ENCODE measurements around the gene GMNC.
A peak's percentile ranks its signal among the peaks of the same experiment; 100 is the strongest.
"Not testable (repeated sequence)": the region's sequence is repeated elsewhere in the genome, so short reads cannot be mapped to it uniquely, and the experiment has no call there.

Gene GMNC

DNA sequence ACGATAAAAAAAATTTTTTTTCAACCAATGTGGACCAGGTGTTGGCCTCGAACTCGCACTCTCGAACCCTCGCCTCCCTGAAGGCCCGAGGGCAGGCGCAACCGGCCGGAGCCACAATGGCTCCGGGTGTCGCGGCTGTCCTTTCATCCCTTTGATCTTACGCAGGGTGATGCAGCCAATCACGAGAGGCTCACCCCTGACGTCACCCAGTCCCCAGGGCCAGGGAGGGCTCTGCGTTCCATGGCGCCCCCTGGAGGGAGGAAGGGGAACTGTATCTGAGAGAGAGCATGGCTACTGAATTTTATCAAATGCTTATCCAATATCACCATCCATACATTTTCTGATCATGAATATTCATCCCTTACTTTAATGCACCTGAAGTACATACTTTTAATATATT, 15.4 kb upstream of the GMNC start:
- H3K4me3 ChIP-seq (ENCODE audit: low read depth in 1 of 5, low read length in 5 of 5): no peak overlapping the region
- no peak overlapping the region for H3K9ac ChIP-seq (ENCODE audit: low read length in 5 of 5)
- no peaks in the 10 kb centered on the region for H3K27me3 ChIP-seq (ENCODE audit: control insufficient read depth in 5 of 5, insufficient read depth in 4 of 5, low read length in 5 of 5)
- H3K27ac ChIP-seq (ENCODE audit: low read depth, low read length): no peak overlapping the region
- no peaks in the 10 kb centered on the region for H3K4me1 ChIP-seq (ENCODE audit: control insufficient read depth in 5 of 5, insufficient read depth in 5 of 5, low read length in 5 of 5)
- H3K36me3 ChIP-seq (ENCODE audit: control insufficient read depth in 5 of 5, insufficient read depth in 5 of 5, low read length in 5 of 5): no peaks in the 10 kb centered on the region
- no peaks in the 10 kb centered on the region for H3K9me3 ChIP-seq (ENCODE audit: control insufficient read depth in 5 of 5, low read length in 5 of 5)

DNA sequence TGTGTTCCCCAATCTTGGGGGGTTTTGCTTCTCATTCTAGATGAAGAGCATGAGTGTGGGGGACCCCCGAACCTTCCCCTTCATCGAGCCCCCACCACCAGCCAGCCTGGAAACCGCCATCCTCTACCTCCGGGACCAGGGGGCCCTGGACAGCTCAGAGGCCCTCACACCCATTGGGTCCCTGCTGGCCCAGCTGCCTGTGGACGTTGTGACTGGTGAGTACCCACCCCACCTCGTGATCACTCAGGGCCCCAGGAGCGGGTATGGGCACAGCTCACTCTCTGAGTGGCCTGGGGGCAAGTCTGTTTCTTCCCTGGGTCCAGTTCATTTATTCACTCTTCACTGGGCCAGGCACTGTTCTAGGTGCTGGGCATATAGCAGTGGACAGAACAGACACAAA, 13.9 kb upstream of the GMNC start:
- H3K36me3 ChIP-seq (ENCODE audit: control insufficient read depth in 5 of 5, insufficient read depth in 5 of 5, low read length in 5 of 5); H3K4me1 ChIP-seq (ENCODE audit: control insufficient read depth in 5 of 5, insufficient read depth in 5 of 5, low read length in 5 of 5); H3K27ac ChIP-seq (ENCODE audit: low read depth, low read length); H3K4me3 ChIP-seq (ENCODE audit: low read depth in 1 of 5, low read length in 5 of 5); H3K9me3 ChIP-seq (ENCODE audit: control insufficient read depth in 5 of 5, low read length in 5 of 5); H3K27me3 ChIP-seq (ENCODE audit: control insufficient read depth in 5 of 5, insufficient read depth in 4 of 5, low read length in 5 of 5); H3K9ac ChIP-seq (ENCODE audit: low read length in 5 of 5): not testable (repeated sequence)

DNA sequence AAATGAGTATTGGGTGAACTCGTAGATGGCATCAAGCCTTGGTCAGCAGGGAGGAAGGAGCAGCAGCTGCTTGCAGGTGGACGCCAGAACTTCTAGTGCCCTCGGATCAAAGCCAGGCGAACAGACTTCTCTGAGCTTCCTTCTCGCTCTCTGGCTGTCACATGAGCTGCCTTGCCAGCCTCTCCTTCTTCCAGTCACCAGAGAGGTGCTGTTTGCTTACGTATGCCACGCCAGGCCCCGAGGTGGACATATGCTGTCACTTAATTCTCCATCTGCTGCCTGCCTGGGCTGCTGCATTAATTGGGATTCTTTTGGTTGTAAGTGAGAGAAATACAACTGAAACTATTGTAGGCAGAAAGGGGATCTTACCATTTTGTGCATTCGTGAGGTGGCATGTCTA, 12.6 kb upstream of the GMNC start:
- H3K4me3 ChIP-seq (ENCODE audit: low read depth in 1 of 5, low read length in 5 of 5); H3K27ac ChIP-seq (ENCODE audit: low read depth, low read length); H3K9ac ChIP-seq (ENCODE audit: low read length in 5 of 5); H3K27me3 ChIP-seq (ENCODE audit: control insufficient read depth in 5 of 5, insufficient read depth in 4 of 5, low read length in 5 of 5); H3K36me3 ChIP-seq (ENCODE audit: control insufficient read depth in 5 of 5, insufficient read depth in 5 of 5, low read length in 5 of 5); H3K9me3 ChIP-seq (ENCODE audit: control insufficient read depth in 5 of 5, low read length in 5 of 5); H3K4me1 ChIP-seq (ENCODE audit: control insufficient read depth in 5 of 5, insufficient read depth in 5 of 5, low read length in 5 of 5): not testable (repeated sequence)

DNA sequence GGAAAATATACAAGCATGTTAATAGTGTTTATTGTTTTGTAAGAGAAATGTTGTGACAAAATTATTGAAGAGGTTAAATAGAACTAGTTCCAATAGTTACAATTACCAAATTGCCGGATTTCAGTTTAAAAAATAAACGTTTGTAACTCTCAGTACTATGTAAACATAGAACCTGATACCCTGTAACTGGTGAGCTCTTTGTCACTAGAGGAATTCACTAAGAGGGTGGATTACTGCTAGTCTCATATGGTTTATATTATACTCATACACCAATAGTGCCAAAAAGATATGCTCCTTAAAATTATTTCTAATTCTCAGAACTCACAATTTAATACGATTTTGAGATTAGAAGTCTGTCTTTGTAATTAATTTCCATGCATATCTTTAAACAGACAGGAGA, 7.6 kb upstream of the GMNC start:
- Histone ChIP-seq H3K9ac (ENCODE audit: low read length in 5 of 5) (no peak overlapping the region), H3K27me3 (ENCODE audit: control insufficient read depth in 5 of 5, insufficient read depth in 4 of 5, low read length in 5 of 5) (no peaks in the 10 kb centered on the region), H3K27ac (ENCODE audit: low read depth, low read length) (no peak overlapping the region), H3K9me3 (ENCODE audit: control insufficient read depth in 5 of 5, low read length in 5 of 5) (no peaks in the 10 kb centered on the region), H3K36me3 (ENCODE audit: control insufficient read depth in 5 of 5, insufficient read depth in 5 of 5, low read length in 5 of 5) (no peaks in the 10 kb centered on the region), H3K4me1 (ENCODE audit: control insufficient read depth in 5 of 5, insufficient read depth in 5 of 5, low read length in 5 of 5) (no peaks in the 10 kb centered on the region), H3K4me3 (ENCODE audit: low read depth in 1 of 5, low read length in 5 of 5) (no peak overlapping the region)

DNA sequence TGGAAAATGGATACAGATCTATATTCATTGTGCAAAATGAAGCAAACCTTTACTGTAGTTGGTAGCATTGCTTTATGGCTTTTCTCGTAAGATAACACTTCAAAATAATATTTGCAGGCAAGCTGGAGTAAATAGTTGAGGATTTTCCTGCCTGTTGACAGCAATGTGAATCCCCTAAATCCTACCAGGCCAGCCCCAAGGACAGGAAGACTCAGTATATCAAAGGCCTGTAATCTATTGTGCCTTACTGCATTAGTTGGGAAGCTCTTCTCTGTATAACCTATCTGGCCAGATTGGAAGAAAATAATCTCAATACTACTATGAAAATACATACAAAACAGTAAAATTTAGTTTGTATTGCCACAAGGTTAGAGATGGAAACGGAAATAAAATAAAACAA, 4.6 kb upstream of the GMNC start:
- Histone ChIP-seq H3K9ac (ENCODE audit: low read length in 5 of 5) (no peak overlapping the region), H3K4me1 (ENCODE audit: control insufficient read depth in 5 of 5, insufficient read depth in 5 of 5, low read length in 5 of 5) (peaks cover 0 to 12% (median 6%) of the 10 kb centered on the region in 5 donors), H3K9me3 (ENCODE audit: control insufficient read depth in 5 of 5, low read length in 5 of 5) (no peaks in the 10 kb centered on the region), H3K36me3 (ENCODE audit: control insufficient read depth in 5 of 5, insufficient read depth in 5 of 5, low read length in 5 of 5) (no peaks in the 10 kb centered on the region), H3K27me3 (ENCODE audit: control insufficient read depth in 5 of 5, insufficient read depth in 4 of 5, low read length in 5 of 5) (no peaks in the 10 kb centered on the region), H3K4me3 (ENCODE audit: low read depth in 1 of 5, low read length in 5 of 5) (no peak overlapping the region), H3K27ac (ENCODE audit: low read depth, low read length) (no peak overlapping the region)

DNA sequence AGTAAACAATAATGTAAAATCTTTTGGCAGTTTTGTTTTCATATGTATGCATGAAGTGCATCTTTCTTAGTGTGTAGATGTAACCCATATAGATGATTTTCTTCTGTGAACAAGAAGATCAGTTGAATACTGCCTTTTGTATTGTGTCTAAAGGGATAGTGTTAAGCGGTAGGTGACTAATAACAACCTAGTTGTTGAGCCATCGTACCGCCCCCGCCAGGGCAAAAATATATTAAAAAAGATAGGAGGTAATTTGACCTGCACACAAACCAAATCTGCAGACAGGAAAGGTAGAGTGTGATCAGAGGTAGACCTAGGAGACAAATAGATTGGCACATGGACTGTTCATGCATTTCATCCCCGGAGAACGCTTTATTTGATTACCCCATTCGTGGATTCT, 3.3 kb upstream of the GMNC start:
- Histone ChIP-seq H3K4me1 (ENCODE audit: control insufficient read depth in 5 of 5, insufficient read depth in 5 of 5, low read length in 5 of 5) (peaks cover 0 to 13% (median 6%) of the 10 kb centered on the region in 5 donors), H3K27ac (ENCODE audit: low read depth, low read length) (no peak overlapping the region), H3K36me3 (ENCODE audit: control insufficient read depth in 5 of 5, insufficient read depth in 5 of 5, low read length in 5 of 5) (no peaks in the 10 kb centered on the region)

DNA sequence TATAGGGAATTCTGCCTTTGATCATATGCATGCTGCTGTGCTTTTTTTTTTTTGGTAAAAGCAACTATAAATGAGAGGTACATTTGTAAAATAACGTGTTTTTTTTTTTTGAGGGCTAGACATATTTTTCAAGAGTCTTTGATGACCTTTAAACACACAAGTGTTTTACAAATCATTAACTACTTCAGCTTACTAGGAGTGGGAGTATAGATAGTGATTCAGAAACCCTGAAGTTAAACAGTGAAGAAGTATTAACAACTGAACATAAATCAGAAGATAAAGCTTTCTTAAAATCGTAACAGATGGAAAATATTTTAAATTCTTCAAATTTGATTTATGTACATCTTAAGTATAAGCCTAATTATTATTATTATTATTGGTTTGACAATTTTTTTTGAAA, 2.9 kb upstream of the GMNC start:
- Histone ChIP-seq H3K4me1 (ENCODE audit: control insufficient read depth in 5 of 5, insufficient read depth in 5 of 5, low read length in 5 of 5) (peaks cover 0 to 13% (median 6%) of the 10 kb centered on the region in 5 donors), H3K9me3 (ENCODE audit: control insufficient read depth in 5 of 5, low read length in 5 of 5) (no peaks in the 10 kb centered on the region), H3K9ac (ENCODE audit: low read length in 5 of 5) (no peak overlapping the region), H3K27ac (ENCODE audit: low read depth, low read length) (no peak overlapping the region), H3K36me3 (ENCODE audit: control insufficient read depth in 5 of 5, insufficient read depth in 5 of 5, low read length in 5 of 5) (no peaks in the 10 kb centered on the region), H3K27me3 (ENCODE audit: control insufficient read depth in 5 of 5, insufficient read depth in 4 of 5, low read length in 5 of 5) (no peaks in the 10 kb centered on the region), H3K4me3 (ENCODE audit: low read depth in 1 of 5, low read length in 5 of 5) (no peak overlapping the region)

More for the DNA sequence above, 3.3 kb upstream of the GMNC start:
- Histone ChIP-seq H3K27me3 (ENCODE audit: control insufficient read depth in 5 of 5, insufficient read depth in 4 of 5, low read length in 5 of 5) (no peaks in the 10 kb centered on the region), H3K4me3 (ENCODE audit: low read depth in 1 of 5, low read length in 5 of 5) (no peak overlapping the region), H3K9ac (ENCODE audit: low read length in 5 of 5) (no peak overlapping the region), H3K9me3 (ENCODE audit: control insufficient read depth in 5 of 5, low read length in 5 of 5) (no peaks in the 10 kb centered on the region)

DNA sequence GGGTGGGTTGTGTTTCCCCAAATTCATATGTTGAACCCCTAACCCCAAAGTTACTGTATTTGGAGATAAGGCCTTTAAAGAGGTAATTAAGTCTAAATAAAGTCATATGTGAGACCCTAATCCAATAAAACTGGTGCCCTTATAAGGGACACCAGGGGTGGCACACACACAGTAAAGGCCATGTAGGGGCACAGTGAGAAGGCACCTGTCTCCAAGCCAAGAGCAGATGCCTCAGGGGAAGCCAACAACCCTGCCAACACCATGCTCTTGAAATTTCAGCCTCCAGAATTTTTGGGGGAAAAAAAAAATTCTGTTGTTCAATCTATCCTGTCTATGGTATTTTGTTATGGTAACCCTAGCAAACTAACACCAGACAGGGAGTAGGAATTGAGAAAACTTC, 1.5 kb upstream of the GMNC start:
- H3K9me3 ChIP-seq (ENCODE audit: control insufficient read depth in 5 of 5, low read length in 5 of 5): no peaks in the 10 kb centered on the region
- no peaks in the 10 kb centered on the region for H3K36me3 ChIP-seq (ENCODE audit: control insufficient read depth in 5 of 5, insufficient read depth in 5 of 5, low read length in 5 of 5)
- H3K4me1 ChIP-seq (ENCODE audit: control insufficient read depth in 5 of 5, insufficient read depth in 5 of 5, low read length in 5 of 5): peaks cover 0 to 13% (median 6%) of the 10 kb centered on the region in 5 donors
- H3K9ac ChIP-seq (ENCODE audit: low read length in 5 of 5): no peak overlapping the region
- H3K27me3 ChIP-seq (ENCODE audit: control insufficient read depth in 5 of 5, insufficient read depth in 4 of 5, low read length in 5 of 5): no peaks in the 10 kb centered on the region
- H3K4me3 ChIP-seq (ENCODE audit: low read depth in 1 of 5, low read length in 5 of 5): no peak overlapping the region
- H3K27ac ChIP-seq (ENCODE audit: low read depth, low read length): no peak overlapping the region

DNA sequence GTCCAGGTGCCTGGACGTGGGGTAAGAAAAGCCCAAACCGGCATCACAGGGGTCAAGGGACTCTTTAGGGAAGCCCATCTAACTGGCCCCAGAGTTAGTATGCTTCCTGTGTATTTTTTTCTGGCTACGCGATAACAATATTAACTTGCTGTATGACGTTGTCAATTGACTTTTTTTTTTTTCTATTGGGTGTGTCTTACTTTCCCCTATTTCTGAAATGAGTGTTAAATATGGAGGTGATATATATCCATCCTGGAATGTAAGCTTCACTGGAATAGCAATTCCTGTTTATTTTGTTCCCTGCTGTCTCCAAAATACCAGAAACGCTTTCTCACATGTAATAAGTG, 598 bp upstream of the GMNC start:
- peak overlapping the region; percentile 71 to 78 (median 75) for H3K4me3 ChIP-seq (ENCODE audit: low read depth in 1 of 5, low read length in 5 of 5)
- no peak overlapping the region for H3K27ac ChIP-seq (ENCODE audit: low read depth, low read length)
- peak overlapping the region; percentile 17 to 78 (median 71) for H3K9ac ChIP-seq (ENCODE audit: low read length in 5 of 5)
- H3K27me3 ChIP-seq (ENCODE audit: control insufficient read depth in 5 of 5, insufficient read depth in 4 of 5, low read length in 5 of 5): no peaks in the 10 kb centered on the region
- H3K4me1 ChIP-seq (ENCODE audit: control insufficient read depth in 5 of 5, insufficient read depth in 5 of 5, low read length in 5 of 5): peaks cover 0 to 13% (median 6%) of the 10 kb centered on the region in 5 donors
- no peaks in the 10 kb centered on the region for H3K9me3 ChIP-seq (ENCODE audit: control insufficient read depth in 5 of 5, low read length in 5 of 5)
- no peaks in the 10 kb centered on the region for H3K36me3 ChIP-seq (ENCODE audit: control insufficient read depth in 5 of 5, insufficient read depth in 5 of 5, low read length in 5 of 5)

DNA sequence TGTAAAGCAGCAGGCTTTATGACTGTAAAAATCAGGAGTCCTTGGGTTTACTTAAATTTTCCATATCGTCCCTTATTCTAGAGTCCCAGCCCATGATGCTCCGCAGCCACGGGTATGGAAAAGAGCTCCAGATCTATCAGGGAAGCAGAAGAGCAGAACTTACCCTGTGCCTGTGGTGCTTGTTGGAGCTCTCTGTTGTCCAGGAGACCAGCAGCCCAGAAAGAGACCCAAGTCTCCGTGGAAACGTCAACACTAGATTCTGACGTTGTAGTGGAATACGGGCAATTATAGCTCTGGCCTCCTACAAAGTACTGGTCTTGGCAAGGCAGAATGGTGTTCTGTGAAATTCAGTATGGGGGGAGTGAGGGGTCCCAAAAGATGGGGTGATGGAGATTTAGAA, 2.0 kb downstream of the GMNC start:
- Histone ChIP-seq H3K4me3 (ENCODE audit: low read depth in 1 of 5, low read length in 5 of 5) (no peak overlapping the region), H3K27ac (ENCODE audit: low read depth, low read length) (no peak overlapping the region), H3K4me1 (ENCODE audit: control insufficient read depth in 5 of 5, insufficient read depth in 5 of 5, low read length in 5 of 5) (peaks cover 0 to 13% (median 6%) of the 10 kb centered on the region in 5 donors), H3K27me3 (ENCODE audit: control insufficient read depth in 5 of 5, insufficient read depth in 4 of 5, low read length in 5 of 5) (no peaks in the 10 kb centered on the region), H3K36me3 (ENCODE audit: control insufficient read depth in 5 of 5, insufficient read depth in 5 of 5, low read length in 5 of 5) (no peaks in the 10 kb centered on the region), H3K9me3 (ENCODE audit: control insufficient read depth in 5 of 5, low read length in 5 of 5) (no peaks in the 10 kb centered on the region), H3K9ac (ENCODE audit: low read length in 5 of 5) (no peak overlapping the region)

DNA sequence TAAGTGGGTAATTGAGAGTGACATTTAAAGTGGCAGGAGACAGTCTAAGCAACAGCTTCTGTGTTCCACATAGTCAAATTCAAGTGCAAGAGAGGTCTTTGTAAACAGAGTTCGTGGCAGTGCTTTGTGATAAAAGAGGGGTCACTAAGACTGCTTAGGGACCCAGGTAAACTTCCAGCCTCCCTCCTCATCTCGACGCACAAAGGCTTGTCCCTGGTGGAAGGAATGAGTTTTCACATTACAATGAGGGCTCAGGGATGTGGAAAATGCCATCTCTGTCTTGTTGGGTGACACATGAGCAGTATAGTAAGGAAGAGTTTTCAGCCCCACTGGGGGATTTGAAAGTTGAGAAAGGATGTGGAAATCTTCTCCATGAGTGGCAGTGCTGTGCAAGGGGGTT, 7.3 kb downstream of the GMNC start:
- H3K27me3 ChIP-seq (ENCODE audit: control insufficient read depth in 5 of 5, insufficient read depth in 4 of 5, low read length in 5 of 5): no peaks in the 10 kb centered on the region
- H3K9me3 ChIP-seq (ENCODE audit: control insufficient read depth in 5 of 5, low read length in 5 of 5): peaks cover 0 to 6% (median 0%) of the 10 kb centered on the region in 5 donors
- no peak overlapping the region for H3K9ac ChIP-seq (ENCODE audit: low read length in 5 of 5)
- H3K27ac ChIP-seq (ENCODE audit: low read depth, low read length): no peak overlapping the region
- H3K36me3 ChIP-seq (ENCODE audit: control insufficient read depth in 5 of 5, insufficient read depth in 5 of 5, low read length in 5 of 5): no peaks in the 10 kb centered on the region
- H3K4me1 ChIP-seq (ENCODE audit: control insufficient read depth in 5 of 5, insufficient read depth in 5 of 5, low read length in 5 of 5): no peaks in the 10 kb centered on the region
- no peak overlapping the region for H3K4me3 ChIP-seq (ENCODE audit: low read depth in 1 of 5, low read length in 5 of 5)
